Heart left ventricle (tissue), 16 donors: ENCODE data around the gene WBP11. TPM values are rescaled to one million over a fixed set of nuclear protein-coding genes. Genes with fewer than 3 reads are reported as not detected.
A peak's percentile ranks its signal among the peaks of the same experiment; 100 is the strongest.
"Not testable (repeated sequence)": the region's sequence is repeated elsewhere in the genome, so short reads cannot be mapped to it uniquely, and the experiment has no call there.

Experiments
- ATAC-seq, 4 donors: fragments of 200-7000 bp; cut with Tn5 transposase; one replicate each; pipeline ENCODE4 v1.9.1; 2020 to 2022; ENCODE audit warnings: moderate library complexity in 4 of 4, mild to moderate bottlenecking in 3 of 4, moderate number of reproducible peaks in 1 of 4
- DNase-seq, 5 donors: peaks; one replicate each; pipeline ENCODE4 v3.0.0-alpha.2; 2020
- H3K27ac ChIP-seq, 12 donors: fragments of 200-600 bp; sonication (generic) in 4 of 12; one replicate each; pipeline versions ENCODE4 v1.5.0 to v1.8.0; 2016 to 2022; ENCODE audit warnings: mild to moderate bottlenecking in 2 of 12
- H3K27me3 ChIP-seq, 9 donors: fragments of 200-600 bp; sonication (generic) in 2 of 9; one replicate each; pipeline versions ENCODE4 v1.5.1 to v1.8.0; 2016 to 2022; ENCODE audit warnings: mild to moderate bottlenecking in 3 of 9
- H3K36me3 ChIP-seq, 9 donors: fragments of 200-600 bp; sonication (generic) in 2 of 9; one replicate each; pipeline versions ENCODE4 v1.5.0 to v1.8.0; 2018 to 2022; ENCODE audit warnings: mild to moderate bottlenecking in 2 of 9
- H3K4me1 ChIP-seq, 12 donors: fragments of 200-600 bp; sonication (generic) in 4 of 12; one replicate each; pipeline versions ENCODE4 v1.5.0 to v1.8.0; 2016 to 2022; ENCODE audit warnings: mild to moderate bottlenecking in 3 of 12
- H3K4me3 ChIP-seq, 12 donors: fragments of 200-600 bp; sonication (generic) in 4 of 12; one replicate each; pipeline versions ENCODE4 v1.5.0 to v1.8.0; 2017 to 2022; ENCODE audit warnings: mild to moderate bottlenecking in 9 of 12, moderate library complexity in 4 of 12
- H3K9me3 ChIP-seq, 12 donors: fragments of 200-600 bp; sonication (generic) in 4 of 12; one replicate each; pipeline versions ENCODE4 v1.5.0 to v1.8.0; 2016 to 2022; ENCODE audit warnings: mild to moderate bottlenecking in 1 of 12
- CTCF ChIP-seq, 12 donors: fragments of 200-600 bp; sonication (generic) in 4 of 12; IDR thresholded peaks; one replicate each; pipeline versions ENCODE4 v1.5.0 to v1.8.0; 2018 to 2022; ENCODE audit warnings: antibody characterized with exemption in 12 of 12, mild to moderate bottlenecking in 5 of 12
- POLR2A ChIP-seq, 2 donors: fragments of 450-650 bp; IDR thresholded peaks; one replicate each; pipeline ENCODE4 v1.6.1; 2017; ENCODE audit warnings: antibody characterized with exemption in 2 of 2, mild to moderate bottlenecking in 2 of 2, moderate library complexity in 2 of 2
- WGBS, 4 donors: extraction: QIAGEN DNeasy Blood & Tissue Kit in 2 of 4; methylation state at CpG; one replicate each; pipeline versions ENCODE4 v1.1.5 to v1.1.7; 2013 to 2018; 5-methylcytosine and 5-hydroxymethylcytosine counted together
- intact Hi-C, 10 donors: fragments of 100-400 bp; cut with DNase I; formaldehyde crosslinking; loops; one replicate each; pipeline versions ENCODE4 v1.11.1 to v1.14.2; 2022
- polyA plus RNA-seq, 2 donors: library from polyadenylated mRNA; stranded (reverse); fragments of 200-250 nt; gene quantifications; one replicate each; pipeline ENCODE4 v1.2.3, GENCODE V29; 2013
- total RNA-seq, 9 donors: library from RNA; depleted of rRNA in 2 of 9; stranded (reverse); fragments of >200 nt in 2 of 9; fragmentation: NEBNext Ultra II Directional in 3 of 9; extraction: Animal tissue kit (Norgen Biotek cat#: 25700) in 3 of 9; gene quantifications; one replicate each; pipeline versions ENCODE4 v1.1.0 to v1.2.4, GENCODE V29; 2016 to 2023
- donor health status: ischemic (EF 13 %, LVEDD 7.1; RV severe dilation, severe dysfunction).
- donor health status: healthy with polysubstance abuse.
- donor health status: DM: no; HTN: yes; CAD: no.
- donor health status: DM: no; HTN: no; CAD: no.
- donor health status: ischemic (EF 25% LVEDD 6.9; RV normal size, moderate dysfunction).
- donor health status: ischemic (EF 25% LVEDD 5.7; RV mildly dilated, moderate dysfunction).
- donor health status: healthy.
- donor health status: DM: yes; HTN: yes; CAD: no.
- donor health status: ischemic (EF 35%, LVEDD 5.7; RV mildly dilated, moderate dysfunction).
- donor health status: nonischemic (EF 11% LVEDD 7.7; RV severe dilation, severe dysfunction).
- donor health status: DM: yes; HTN: yes; CAD: no.
- donor health status: PGD.
- donor health status: ischemic (EF 29% LVEDD 5.4; RV normal size, mild dysfunction).
- donor health status: nonischemic (EF 23%, LVEDD 6.1; RV moderate dilation, normal function).

WBP11 gene
- total and polyA plus RNA-seq, 11 donors, result 11.4 to 62.7 (median 49.3) TPM

GRCh38 chr12:14766649-14767215 is 36.5 kb downstream of the WBP11 start:
- Histone ChIP-seq H3K27me3 (no peaks in the 10 kb centered on the region), H3K27ac (no peak overlapping the region), H3K36me3 (peaks cover 0 to 10% (median 0%) of the 10 kb centered on the region in 9 donors), H3K4me1 (peaks cover 0 to 21% (median 7%) of the 10 kb centered on the region in 12 donors), H3K9me3 (peaks cover 0 to 21% (median 0%) of the 10 kb centered on the region in 12 donors), H3K4me3 (no peak overlapping the region)
- ATAC-seq (no peak), DNase-seq (no peak)
- no peak for TF ChIP-seq CTCF (IDR thresholded peaks at IDR 0.05)
- TF ChIP-seq POLR2A (IDR thresholded peaks at IDR 0.05), result no peak
- WGBS, 4 donors, result 89 to 96% (median 92%) methylated on average over 3 of the region's 3 CpGs
- intact Hi-C loops, result no loop called here

GRCh38 chr12:14766020-14766419 is 37.3 kb downstream of the WBP11 start:
- intact Hi-C loops, result not testable (repeated sequence)
- 95 to 98% (median 97%) methylated on average over 3 of the region's 3 CpGs for WGBS, 4 donors

GRCh38 chr12:14765398-14765797 is 37.9 kb downstream of the WBP11 start:
- no peak for TF ChIP-seq POLR2A (IDR thresholded peaks at IDR 0.05)
- TF ChIP-seq CTCF (IDR thresholded peaks at IDR 0.05), result no peak
- no peaks in the 10 kb centered on the region for H3K27me3 ChIP-seq
- peaks cover 0 to 19% (median 4%) of the 10 kb centered on the region in 12 donors for H3K4me1 ChIP-seq
- no peak for ATAC-seq
- H3K27ac ChIP-seq, result no peak overlapping the region
- 94 to 98% (median 97%) methylated on average over 2 of the region's 2 CpGs for WGBS, 4 donors
- DNase-seq, result no peak
- intact Hi-C loops, result no loop called here
- H3K36me3 ChIP-seq, result peaks cover 0 to 10% (median 0%) of the 10 kb centered on the region in 9 donors
- H3K4me3 ChIP-seq, result no peak overlapping the region
- peaks cover 0 to 21% (median 0%) of the 10 kb centered on the region in 12 donors for H3K9me3 ChIP-seq

More at GRCh38 chr12:14766020-14766419, 37.3 kb downstream of the WBP11 start:
- H3K27me3 ChIP-seq, DNase-seq, H3K4me3 ChIP-seq, H3K27ac ChIP-seq, ATAC-seq: not testable (repeated sequence)
- Histone ChIP-seq H3K36me3 (peaks cover 0 to 10% (median 0%) of the 10 kb centered on the region in 9 donors), H3K4me1 (peaks cover 0 to 19% (median 4%) of the 10 kb centered on the region in 12 donors), H3K9me3 (peaks cover 0 to 21% (median 0%) of the 10 kb centered on the region in 12 donors)

- H3K4me3 ChIP-seq, H3K27me3 ChIP-seq, H3K27ac ChIP-seq, ATAC-seq, DNase-seq, H3K4me1 ChIP-seq, intact Hi-C loops, H3K36me3 ChIP-seq: not testable (repeated sequence)
- WGBS, 4 donors, result 80 to 95% (median 88%) methylated on average over 6 of the region's 6 CpGs
- H3K9me3 ChIP-seq, result peaks cover 0 to 10% (median 0%) of the 10 kb centered on the region in 12 donors
Observed at GRCh38 chr12:14759711-14760280, 43.5 kb downstream of the WBP11 start.

- Histone ChIP-seq H3K9me3 (peaks cover 0 to 10% (median 0%) of the 10 kb centered on the region in 12 donors), H3K27ac (no peak overlapping the region), H3K4me3 (no peak overlapping the region), H3K27me3 (no peaks in the 10 kb centered on the region), H3K4me1 (no peaks in the 10 kb centered on the region), H3K36me3 (no peaks in the 10 kb centered on the region)
- TF ChIP-seq CTCF (IDR thresholded peaks at IDR 0.05) (peak in 9 of 12 donors; percentile 8 to 38 (median 20)), POLR2A (IDR thresholded peaks at IDR 0.05) (no peak)
- no peak for ATAC-seq
- intact Hi-C loops, result no loop called here
- 45 to 60% (median 47%) methylated on average over 17 of the region's 17 CpGs for WGBS, 4 donors
- DNase-seq, result no peak
Observed at GRCh38 chr12:14756334-14757143, 46.7 kb downstream of the WBP11 start.
